Measurements from ENCODE around the gene PDZK1IP1.

The PDZK1IP1 gene

GRCh38 chr1:47223921-47224675, 34.3 kb upstream of the PDZK1IP1 start:
- in situ Hi-C loops (cut with MboI; ENCODE audit: low pct_unique_long_range_greater_than_20kb, low sequenced_read_pairs, unreplicated experiment) = no loop called here
- no peak for DNase-seq (ENCODE audit: low spot score)
- TF ChIP-seq CTCF (IDR thresholded peaks at IDR 0.05; ENCODE audit: extremely low read depth, insufficient read depth, missing control alignments) = no peak

GRCh38 chr1:47223174-47223920, 33.5 kb upstream of the PDZK1IP1 start:
- TF ChIP-seq CTCF (IDR thresholded peaks at IDR 0.05; ENCODE audit: extremely low read depth, insufficient read depth, missing control alignments) = no peak
- DNase-seq (ENCODE audit: low spot score) = no peak
- in situ Hi-C loops (cut with MboI; ENCODE audit: low pct_unique_long_range_greater_than_20kb, low sequenced_read_pairs, unreplicated experiment) = no loop called here

DNA sequence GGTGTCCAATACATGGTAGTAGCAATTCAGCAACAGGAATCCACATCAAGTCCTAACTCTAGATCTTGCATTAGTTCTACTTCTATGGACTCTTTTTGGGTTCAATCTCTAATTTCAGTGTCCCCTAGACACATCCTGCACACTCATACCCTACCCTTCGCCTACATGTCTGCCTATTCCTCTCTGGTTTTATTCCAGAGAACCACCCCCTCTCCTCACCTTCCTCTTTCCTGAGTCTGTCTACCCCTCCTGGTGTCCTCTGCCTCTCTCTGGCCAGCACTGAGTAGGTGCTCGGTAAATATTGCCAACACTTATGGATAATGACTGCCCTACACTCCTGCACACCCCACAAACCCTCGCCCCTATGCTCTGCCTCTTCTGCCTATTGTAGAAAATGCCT, 32.6 kb upstream of the PDZK1IP1 start:
- in situ Hi-C loops (cut with MboI; ENCODE audit: low pct_unique_long_range_greater_than_20kb, low sequenced_read_pairs, unreplicated experiment) = no loop called here
- DNase-seq (ENCODE audit: low spot score) = no peak
- TF ChIP-seq CTCF (IDR thresholded peaks at IDR 0.05; ENCODE audit: extremely low read depth, insufficient read depth, missing control alignments) = no peak

DNA sequence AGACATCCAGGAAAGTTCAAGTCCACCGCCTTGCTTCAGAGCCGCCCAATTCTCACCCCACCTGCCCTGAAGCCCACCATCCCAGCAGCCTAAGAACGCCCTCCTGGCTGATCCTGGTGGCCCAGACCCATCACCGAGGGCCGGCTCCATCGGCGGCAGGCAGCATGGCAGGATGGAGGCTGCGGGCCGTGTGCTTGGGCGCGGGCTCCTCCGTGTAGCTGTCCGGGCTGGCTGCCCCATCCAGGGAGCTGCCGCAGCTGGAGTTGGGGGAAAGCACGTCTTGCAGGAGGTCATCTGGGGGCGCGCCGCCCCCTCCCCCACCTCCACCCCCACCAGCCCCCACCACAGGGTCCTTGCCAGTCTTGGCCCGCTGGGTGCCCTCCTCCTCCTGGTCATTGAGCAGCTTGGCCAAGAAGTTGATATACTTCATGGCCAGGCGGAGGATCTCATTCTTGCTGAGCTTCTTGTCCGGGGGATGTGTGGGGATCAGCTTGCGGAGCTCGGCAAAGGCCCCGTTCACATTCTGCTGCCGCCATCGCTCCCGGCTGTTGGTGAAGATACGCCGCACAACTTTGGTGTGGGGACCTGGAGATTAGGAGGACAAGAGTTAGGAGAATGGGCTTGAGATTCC, 29.9 kb upstream of the PDZK1IP1 start:
- DNase-seq (ENCODE audit: low spot score) = no peak
- no peak for TF ChIP-seq CTCF (IDR thresholded peaks at IDR 0.05; ENCODE audit: extremely low read depth, insufficient read depth, missing control alignments)
- in situ Hi-C loops (cut with MboI; ENCODE audit: low pct_unique_long_range_greater_than_20kb, low sequenced_read_pairs, unreplicated experiment) = no loop called here

DNA sequence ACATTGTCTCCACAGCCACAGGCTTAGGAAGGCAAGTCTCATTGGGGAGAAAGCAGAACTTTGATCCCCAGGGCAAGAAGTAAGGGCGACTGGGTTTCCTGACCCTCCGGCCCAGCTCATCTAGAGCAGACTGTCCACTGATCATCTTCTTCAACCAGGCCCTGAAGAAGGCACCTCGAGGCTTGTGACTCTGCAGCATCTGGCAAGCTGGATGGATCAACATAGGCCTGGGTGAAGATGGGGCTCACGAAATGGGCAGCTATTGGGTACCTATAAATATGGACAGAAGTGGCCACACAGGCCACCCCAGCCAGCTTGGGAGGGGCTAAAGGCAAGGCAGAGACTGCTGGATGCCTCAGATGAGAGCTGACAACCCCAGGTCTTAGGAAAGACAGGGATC, 29.2 kb upstream of the PDZK1IP1 start:
- DNase-seq (ENCODE audit: low spot score) = no peak
- in situ Hi-C loops (cut with MboI; ENCODE audit: low pct_unique_long_range_greater_than_20kb, low sequenced_read_pairs, unreplicated experiment) = no loop called here
- no peak for TF ChIP-seq CTCF (IDR thresholded peaks at IDR 0.05; ENCODE audit: extremely low read depth, insufficient read depth, missing control alignments)

- no peak for DNase-seq (ENCODE audit: low spot score)
- in situ Hi-C loops (cut with MboI; ENCODE audit: low pct_unique_long_range_greater_than_20kb, low sequenced_read_pairs, unreplicated experiment) = no loop called here
- no peak for TF ChIP-seq CTCF (IDR thresholded peaks at IDR 0.05; ENCODE audit: extremely low read depth, insufficient read depth, missing control alignments)
Measured at GRCh38 chr1:47216278-47217059, 26.6 kb upstream of the PDZK1IP1 start.

All from GM13977 (cell line).